ENCODE measurements around the gene AFF4. TPM values are rescaled to one million over a fixed set of nuclear protein-coding genes. Genes with fewer than 3 reads are reported as not detected.
A peak's percentile ranks its signal among the peaks of the same experiment; 100 is the strongest.

AFF4 gene
- polyA plus RNA-seq, 1 donor: 49.1 TPM

- Histone ChIP-seq H3K4me1 (ENCODE audit: control insufficient read depth, insufficient read depth, low read length) (no peaks in the 10 kb centered on the region), H3K36me3 (ENCODE audit: control insufficient read depth, insufficient read depth, low read length) (peaks cover 72% of the 10 kb centered on the region)
- DNase-seq: no peak
Measured at GRCh38 chr5:132889501-132889900, 73.9 kb downstream of the AFF4 start.

DNA sequence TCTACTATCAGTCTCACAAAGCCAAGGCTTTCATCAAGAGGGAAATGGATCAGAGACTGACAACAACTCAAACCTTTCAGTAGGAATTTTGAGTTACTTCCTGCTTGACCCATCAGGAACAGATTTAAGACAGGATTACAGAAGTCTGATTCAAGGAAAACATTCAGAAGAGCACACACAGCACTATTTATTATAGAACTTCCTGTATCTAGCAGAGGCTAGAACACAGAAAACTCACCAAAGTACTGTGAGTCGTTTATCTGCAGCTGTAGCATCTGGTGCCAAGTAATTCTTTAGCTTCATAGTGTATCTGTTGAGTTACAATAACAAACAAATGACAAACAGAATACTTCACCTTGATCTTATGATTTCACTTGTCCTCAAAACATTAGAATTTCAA is 76.2 kb downstream of the AFF4 start:
- no peak for DNase-seq
- no CpG with 5 or more reads among the region's 1 CpG for WGBS (ENCODE audit: insufficient coverage, low lambda C conversion rate)
- Histone ChIP-seq H3K36me3 (ENCODE audit: control insufficient read depth, insufficient read depth, low read length) (peaks cover 64% of the 10 kb centered on the region), H3K27me3 (ENCODE audit: control insufficient read depth, insufficient read depth, low read length) (no peaks in the 10 kb centered on the region), H3K4me3 (ENCODE audit: low read length) (no peak overlapping the region), H3K4me1 (ENCODE audit: control insufficient read depth, insufficient read depth, low read length) (no peaks in the 10 kb centered on the region), H3K9me3 (ENCODE audit: control insufficient read depth, low read depth, low read length) (no peaks in the 10 kb centered on the region), H3K27ac (ENCODE audit: low read length) (no peak overlapping the region)

More at GRCh38 chr5:132889501-132889900, 73.9 kb downstream of the AFF4 start:
- Histone ChIP-seq H3K4me3 (ENCODE audit: low read length) (no peak overlapping the region), H3K27ac (ENCODE audit: low read length) (no peak overlapping the region), H3K27me3 (ENCODE audit: control insufficient read depth, insufficient read depth, low read length) (no peaks in the 10 kb centered on the region), H3K9me3 (ENCODE audit: control insufficient read depth, low read depth, low read length) (no peaks in the 10 kb centered on the region)

DNA sequence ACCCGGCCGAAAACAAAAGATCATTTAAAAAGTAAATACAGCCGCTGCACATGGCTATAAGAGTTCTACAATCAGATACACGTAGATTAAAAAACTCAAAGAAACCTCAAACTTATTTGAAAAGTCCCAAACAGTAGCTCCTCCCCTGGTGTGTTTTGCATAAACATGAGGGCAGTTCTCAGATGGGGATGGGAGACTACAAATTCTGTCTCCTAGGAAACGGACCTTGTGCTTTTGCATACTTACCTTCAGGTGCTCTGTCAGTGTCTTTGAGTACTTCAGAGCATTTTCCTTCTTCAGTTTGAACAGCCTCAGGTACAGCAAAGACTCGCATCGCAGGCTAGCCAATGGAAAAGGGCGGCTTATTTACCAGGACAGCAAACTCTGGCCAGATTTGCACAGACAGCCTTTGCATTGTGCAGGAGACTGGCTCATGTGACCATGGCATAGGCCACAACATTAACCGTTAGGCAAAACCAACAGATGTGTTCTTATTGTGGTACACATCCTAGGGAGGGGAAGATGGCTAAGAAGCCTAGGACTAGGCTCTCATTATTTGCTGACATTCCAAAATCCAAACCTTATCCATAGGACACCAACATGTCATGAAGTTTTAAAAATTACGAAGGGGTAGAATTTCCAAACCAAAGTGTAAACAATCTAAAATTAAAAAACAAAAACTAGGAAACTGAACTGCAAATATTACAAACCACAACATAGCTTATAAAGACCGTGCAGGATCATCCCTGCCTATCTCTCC is 77.2 kb downstream of the AFF4 start:
- Histone ChIP-seq H3K36me3 (ENCODE audit: control insufficient read depth, insufficient read depth, low read length) (peaks cover 68% of the 10 kb centered on the region), H3K27ac (ENCODE audit: low read length) (no peak overlapping the region)
- WGBS (ENCODE audit: insufficient coverage, low lambda C conversion rate): 95% methylated on average over 3 of the region's 11 CpGs

DNA sequence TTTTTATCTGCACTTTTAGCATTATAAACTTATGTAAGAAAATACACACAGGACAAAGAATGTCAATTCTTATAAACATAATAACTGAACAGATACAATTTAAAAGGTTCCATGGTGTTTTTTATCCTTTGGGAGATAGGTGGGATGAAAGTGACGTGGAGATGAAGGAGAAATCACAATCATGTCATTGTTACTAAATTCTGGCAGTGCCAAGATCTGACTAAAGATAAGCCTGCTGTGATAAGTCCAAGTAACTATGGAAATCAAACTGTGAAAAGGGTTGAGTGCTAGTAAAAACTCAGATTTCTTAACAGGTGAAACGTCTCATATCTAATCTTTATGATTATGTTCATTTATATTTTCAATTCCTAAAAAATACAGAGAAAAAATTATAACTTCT is 78.9 kb downstream of the AFF4 start:
- no peak for DNase-seq
- WGBS (ENCODE audit: insufficient coverage, low lambda C conversion rate): 92% methylated on average over 2 of the region's 2 CpGs
- Histone ChIP-seq H3K27ac (ENCODE audit: low read length) (no peak overlapping the region), H3K4me1 (ENCODE audit: control insufficient read depth, insufficient read depth, low read length) (no peaks in the 10 kb centered on the region), H3K9me3 (ENCODE audit: control insufficient read depth, low read depth, low read length) (no peaks in the 10 kb centered on the region), H3K36me3 (ENCODE audit: control insufficient read depth, insufficient read depth, low read length) (peaks cover 69% of the 10 kb centered on the region), H3K27me3 (ENCODE audit: control insufficient read depth, insufficient read depth, low read length) (no peaks in the 10 kb centered on the region), H3K4me3 (ENCODE audit: low read length) (no peak overlapping the region)

More for the DNA sequence above, 77.2 kb downstream of the AFF4 start:
- no peak for DNase-seq
- no peaks in the 10 kb centered on the region for H3K9me3 ChIP-seq (ENCODE audit: control insufficient read depth, low read depth, low read length)
- H3K4me1 ChIP-seq (ENCODE audit: control insufficient read depth, insufficient read depth, low read length): no peaks in the 10 kb centered on the region
- H3K4me3 ChIP-seq (ENCODE audit: low read length): no peak overlapping the region
- no peaks in the 10 kb centered on the region for H3K27me3 ChIP-seq (ENCODE audit: control insufficient read depth, insufficient read depth, low read length)

- peak; percentile 57 to 65 for DNase-seq
- no peak overlapping the region for H3K4me3 ChIP-seq (ENCODE audit: low read length)
- no peak overlapping the region for H3K27ac ChIP-seq (ENCODE audit: low read length)
- H3K9me3 ChIP-seq (ENCODE audit: control insufficient read depth, low read depth, low read length): no peaks in the 10 kb centered on the region
- WGBS (ENCODE audit: insufficient coverage, low lambda C conversion rate): 67% methylated on average over 1 of the region's 2 CpGs
- H3K27me3 ChIP-seq (ENCODE audit: control insufficient read depth, insufficient read depth, low read length): no peaks in the 10 kb centered on the region
- H3K4me1 ChIP-seq (ENCODE audit: control insufficient read depth, insufficient read depth, low read length): no peaks in the 10 kb centered on the region
- H3K36me3 ChIP-seq (ENCODE audit: control insufficient read depth, insufficient read depth, low read length): peaks cover 67% of the 10 kb centered on the region
Measured at GRCh38 chr5:132883261-132883834, 80.1 kb downstream of the AFF4 start.

- H3K9me3 ChIP-seq (ENCODE audit: control insufficient read depth, low read depth, low read length): peaks cover 2% of the 10 kb centered on the region
- no CpG with 5 or more reads among the region's 3 CpGs for WGBS (ENCODE audit: insufficient coverage, low lambda C conversion rate)
- H3K27ac ChIP-seq (ENCODE audit: low read length): no peak overlapping the region
- H3K27me3 ChIP-seq (ENCODE audit: control insufficient read depth, insufficient read depth, low read length): no peaks in the 10 kb centered on the region
- peak in 1 of 2 donors; percentile 21 for DNase-seq
- H3K4me1 ChIP-seq (ENCODE audit: control insufficient read depth, insufficient read depth, low read length): peaks cover 11% of the 10 kb centered on the region
- no peak overlapping the region for H3K4me3 ChIP-seq (ENCODE audit: low read length)
- H3K36me3 ChIP-seq (ENCODE audit: control insufficient read depth, insufficient read depth, low read length): peaks cover 48% of the 10 kb centered on the region
Measured at GRCh38 chr5:132877938-132878337, 85.5 kb downstream of the AFF4 start.

GRCh38 chr5:132877466-132877865 is 86.0 kb downstream of the AFF4 start:
- WGBS (ENCODE audit: insufficient coverage, low lambda C conversion rate): no CpG with 5 or more reads among the region's 2 CpGs
- peaks cover 44% of the 10 kb centered on the region for H3K36me3 ChIP-seq (ENCODE audit: control insufficient read depth, insufficient read depth, low read length)
- no peak overlapping the region for H3K4me3 ChIP-seq (ENCODE audit: low read length)
- H3K27ac ChIP-seq (ENCODE audit: low read length): no peak overlapping the region
- no peaks in the 10 kb centered on the region for H3K27me3 ChIP-seq (ENCODE audit: control insufficient read depth, insufficient read depth, low read length)
- H3K9me3 ChIP-seq (ENCODE audit: control insufficient read depth, low read depth, low read length): peaks cover 2% of the 10 kb centered on the region
- no peak for DNase-seq
- peaks cover 16% of the 10 kb centered on the region for H3K4me1 ChIP-seq (ENCODE audit: control insufficient read depth, insufficient read depth, low read length)

DNA sequence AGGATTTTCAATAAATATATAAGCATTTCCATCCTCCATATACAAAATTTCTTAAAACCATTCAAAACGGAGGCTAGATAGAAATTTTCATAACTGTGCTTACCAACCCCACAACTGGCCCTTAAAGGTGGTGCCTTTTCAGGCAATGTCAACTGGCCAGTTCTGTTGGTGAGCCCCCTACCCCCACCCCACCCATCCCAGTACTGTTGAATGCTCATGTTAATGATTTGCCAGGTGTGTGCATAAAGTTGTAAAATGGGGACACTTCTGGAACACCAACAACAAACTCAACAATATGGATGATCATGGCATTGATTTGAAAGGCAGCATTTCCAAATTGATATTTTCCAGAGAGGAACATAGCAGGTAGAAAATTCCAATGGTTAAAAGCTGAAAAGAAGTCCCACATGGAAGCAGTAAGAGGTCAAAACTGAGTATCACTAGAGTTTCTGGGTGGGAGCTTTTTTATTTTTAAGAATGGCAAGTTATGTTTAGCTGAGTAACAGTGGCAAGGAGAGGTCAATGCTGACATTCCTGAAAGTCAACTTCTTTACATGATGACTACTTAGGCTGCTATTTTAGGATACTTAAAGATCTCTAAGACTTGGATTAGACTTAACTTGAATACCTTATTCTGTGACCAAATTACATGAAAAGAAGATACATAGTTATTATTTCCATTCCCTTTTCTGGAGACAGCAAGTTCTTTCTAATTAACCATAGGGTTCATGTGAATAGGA is 87.2 kb downstream of the AFF4 start:
- no peak for DNase-seq
- H3K27ac ChIP-seq (ENCODE audit: low read length): no peak overlapping the region
- WGBS (ENCODE audit: insufficient coverage, low lambda C conversion rate): 86% methylated on average over 1 of the region's 1 CpG
- H3K4me3 ChIP-seq (ENCODE audit: low read length): no peak overlapping the region
- peaks cover 2% of the 10 kb centered on the region for H3K9me3 ChIP-seq (ENCODE audit: control insufficient read depth, low read depth, low read length)
- H3K27me3 ChIP-seq (ENCODE audit: control insufficient read depth, insufficient read depth, low read length): no peaks in the 10 kb centered on the region
- H3K36me3 ChIP-seq (ENCODE audit: control insufficient read depth, insufficient read depth, low read length): peaks cover 36% of the 10 kb centered on the region
- H3K4me1 ChIP-seq (ENCODE audit: control insufficient read depth, insufficient read depth, low read length): peaks cover 29% of the 10 kb centered on the region

DNA sequence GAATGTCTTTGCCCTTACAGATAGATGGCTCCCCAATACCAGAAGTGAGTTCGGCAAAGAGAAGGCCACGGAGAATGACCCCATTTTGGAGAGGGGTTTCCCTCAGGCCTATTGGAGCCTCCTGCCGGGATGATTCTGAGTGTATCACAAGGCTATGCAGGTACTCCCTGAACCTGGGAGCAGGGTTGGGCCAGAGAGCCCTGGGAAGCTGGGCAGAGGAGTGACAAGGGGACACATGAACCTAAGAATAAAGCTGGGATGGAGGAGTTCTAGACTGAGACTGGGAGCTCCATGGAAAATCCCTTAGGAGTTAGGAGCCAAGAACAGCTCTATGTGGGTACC is 89.5 kb downstream of the AFF4 start:
- H3K4me3 ChIP-seq (ENCODE audit: low read length): no peak overlapping the region
- peaks cover 2% of the 10 kb centered on the region for H3K9me3 ChIP-seq (ENCODE audit: control insufficient read depth, low read depth, low read length)
- peaks cover 36% of the 10 kb centered on the region for H3K36me3 ChIP-seq (ENCODE audit: control insufficient read depth, insufficient read depth, low read length)
- peak overlapping the region; percentile 88 for H3K27ac ChIP-seq (ENCODE audit: low read length)
- WGBS (ENCODE audit: insufficient coverage, low lambda C conversion rate): no CpG with 5 or more reads among the region's 3 CpGs
- DNase-seq: no peak
- H3K27me3 ChIP-seq (ENCODE audit: control insufficient read depth, insufficient read depth, low read length): no peaks in the 10 kb centered on the region
- peaks cover 30% of the 10 kb centered on the region for H3K4me1 ChIP-seq (ENCODE audit: control insufficient read depth, insufficient read depth, low read length)

DNA sequence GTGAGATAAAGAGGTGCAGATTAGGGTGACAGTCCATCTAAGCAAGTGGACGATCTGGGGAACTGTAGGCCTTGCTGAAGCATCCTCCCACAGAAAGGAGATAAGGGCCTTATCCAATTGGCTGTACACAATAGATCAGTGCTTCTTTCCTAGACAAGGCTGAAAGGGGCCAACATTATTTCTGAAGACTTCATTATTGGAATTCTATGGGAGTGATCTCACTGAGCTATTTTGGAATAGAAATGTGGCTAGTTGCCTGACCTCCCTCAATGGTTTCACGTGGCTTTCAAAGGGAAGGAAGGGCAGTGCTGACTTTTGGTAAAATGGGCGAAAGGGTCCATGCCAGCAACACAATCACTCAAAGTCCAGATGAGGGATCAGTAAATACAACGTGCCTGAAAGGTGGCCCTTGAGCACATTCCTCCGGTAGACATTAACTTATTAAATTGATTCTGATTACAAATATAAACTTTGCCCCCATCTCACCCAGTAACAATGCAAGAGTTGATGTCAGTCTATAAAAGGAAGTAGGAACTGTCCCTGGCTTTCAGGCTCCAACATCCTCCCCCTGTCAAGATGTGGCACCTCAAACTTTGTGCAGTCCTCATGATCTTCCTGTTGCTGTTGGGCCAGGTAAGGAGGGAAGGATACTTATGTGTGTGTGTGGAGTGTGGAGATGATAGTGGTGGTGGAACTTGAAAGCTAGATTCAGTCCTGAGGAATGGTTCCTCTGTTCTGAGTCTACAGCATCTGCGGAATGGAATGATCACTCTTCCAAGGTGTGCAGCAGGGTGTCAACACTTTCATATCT is 90.1 kb downstream of the AFF4 start, which contains the start of gene LEAP2:
TSS of gene LEAP2 (plus strand) at position 550 of the 811 bp plus-strand sequence. CDS start at position 577, 27 bp downstream.
- peak; percentile 82 to 94 for DNase-seq
- H3K27me3 ChIP-seq (ENCODE audit: control insufficient read depth, insufficient read depth, low read length): no peaks in the 10 kb centered on the region
- H3K27ac ChIP-seq (ENCODE audit: low read length): peak within 1 kb of the TSS; percentile 88
- peaks cover 38% of the 10 kb centered on the region for H3K36me3 ChIP-seq (ENCODE audit: control insufficient read depth, insufficient read depth, low read length)
- WGBS (ENCODE audit: insufficient coverage, low lambda C conversion rate): 80% methylated on average over 1 of the region's 6 CpGs
- no peak within 1 kb of the TSS for H3K4me3 ChIP-seq (ENCODE audit: low read length)
- H3K9me3 ChIP-seq (ENCODE audit: control insufficient read depth, low read depth, low read length): peaks cover 2% of the 10 kb centered on the region
- peaks cover 30% of the 10 kb centered on the region for H3K4me1 ChIP-seq (ENCODE audit: control insufficient read depth, insufficient read depth, low read length)

Measured in large intestine (tissue), 3 donors.